MV-4-11 (cell line): ENCODE measurements around the gene ICAM5.
A peak's percentile ranks its signal among the peaks of the same experiment; 100 is the strongest.

ENCODE experiments used
- DNase-seq: peaks from one replicate; lab custom pipeline; 2025; lab: John Stamatoyannopoulos, UW

The ICAM5 gene

GRCh38 chr19:10291554-10292205, 1.9 kb downstream of the ICAM5 start:
- no peak for DNase-seq

- DNase-seq = peak; percentile 65
Observed at GRCh38 chr19:10292206-10292788, 2.5 kb downstream of the ICAM5 start.

GRCh38 chr19:10292789-10293636, 3.3 kb downstream of the ICAM5 start:
- peak; percentile 26 for DNase-seq

DNA sequence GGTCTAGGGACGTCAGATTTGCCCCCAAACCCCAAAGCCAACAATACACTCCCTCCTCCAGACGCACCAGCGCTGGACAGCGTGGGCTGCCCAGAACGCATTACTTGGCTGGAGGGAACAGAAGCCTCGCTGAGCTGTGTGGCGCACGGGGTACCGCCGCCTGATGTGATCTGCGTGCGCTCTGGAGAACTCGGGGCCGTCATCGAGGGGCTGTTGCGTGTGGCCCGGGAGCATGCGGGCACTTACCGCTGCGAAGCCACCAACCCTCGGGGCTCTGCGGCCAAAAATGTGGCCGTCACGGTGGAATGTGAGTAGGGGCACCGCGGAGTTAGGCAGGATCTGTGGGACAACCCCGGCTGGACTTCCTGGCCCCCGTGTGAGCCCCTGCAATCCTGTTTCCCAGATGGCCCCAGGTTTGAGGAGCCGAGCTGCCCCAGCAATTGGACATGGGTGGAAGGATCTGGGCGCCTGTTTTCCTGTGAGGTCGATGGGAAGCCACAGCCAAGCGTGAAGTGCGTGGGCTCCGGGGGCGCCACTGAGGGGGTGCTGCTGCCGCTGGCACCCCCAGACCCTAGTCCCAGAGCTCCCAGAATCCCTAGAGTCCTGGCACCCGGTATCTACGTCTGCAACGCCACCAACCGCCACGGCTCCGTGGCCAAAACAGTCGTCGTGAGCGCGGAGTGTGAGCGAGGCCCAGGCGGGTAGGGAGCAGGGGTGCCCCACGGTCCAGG, 4.0 kb downstream of the ICAM5 start:
- DNase-seq = no peak

DNA sequence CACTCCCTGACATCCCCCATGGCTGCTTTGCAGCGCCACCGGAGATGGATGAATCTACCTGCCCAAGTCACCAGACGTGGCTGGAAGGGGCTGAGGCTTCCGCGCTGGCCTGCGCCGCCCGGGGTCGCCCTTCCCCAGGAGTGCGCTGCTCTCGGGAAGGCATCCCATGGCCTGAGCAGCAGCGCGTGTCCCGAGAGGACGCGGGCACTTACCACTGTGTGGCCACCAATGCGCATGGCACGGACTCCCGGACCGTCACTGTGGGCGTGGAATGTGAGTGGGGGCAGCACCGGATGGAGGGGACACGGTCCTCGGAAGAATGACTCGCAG, 4.6 kb downstream of the ICAM5 start:
- no peak for DNase-seq

DNA sequence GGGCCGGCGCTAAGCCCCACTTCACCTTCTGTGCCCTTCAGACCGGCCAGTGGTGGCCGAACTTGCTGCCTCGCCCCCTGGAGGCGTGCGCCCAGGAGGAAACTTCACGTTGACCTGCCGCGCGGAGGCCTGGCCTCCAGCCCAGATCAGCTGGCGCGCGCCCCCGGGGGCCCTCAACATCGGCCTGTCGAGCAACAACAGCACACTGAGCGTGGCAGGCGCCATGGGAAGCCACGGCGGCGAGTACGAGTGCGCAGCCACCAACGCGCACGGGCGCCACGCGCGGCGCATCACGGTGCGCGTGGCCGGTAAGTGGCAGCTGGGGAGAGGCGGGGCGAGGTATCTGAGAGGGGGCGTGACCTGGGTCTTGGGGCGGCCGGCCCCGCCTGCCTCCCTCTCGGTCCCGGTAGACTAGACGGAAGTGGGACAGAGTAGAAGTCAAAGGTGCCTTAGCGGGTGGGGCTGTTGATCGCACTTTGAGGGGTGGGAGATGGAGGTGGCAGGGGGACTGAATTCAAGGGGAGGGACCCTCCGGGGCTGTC, 5.6 kb downstream of the ICAM5 start:
- DNase-seq = peak; percentile 58

- DNase-seq = no peak
Observed at GRCh38 chr19:10295847-10296591, 6.3 kb downstream of the ICAM5 start.

DNA sequence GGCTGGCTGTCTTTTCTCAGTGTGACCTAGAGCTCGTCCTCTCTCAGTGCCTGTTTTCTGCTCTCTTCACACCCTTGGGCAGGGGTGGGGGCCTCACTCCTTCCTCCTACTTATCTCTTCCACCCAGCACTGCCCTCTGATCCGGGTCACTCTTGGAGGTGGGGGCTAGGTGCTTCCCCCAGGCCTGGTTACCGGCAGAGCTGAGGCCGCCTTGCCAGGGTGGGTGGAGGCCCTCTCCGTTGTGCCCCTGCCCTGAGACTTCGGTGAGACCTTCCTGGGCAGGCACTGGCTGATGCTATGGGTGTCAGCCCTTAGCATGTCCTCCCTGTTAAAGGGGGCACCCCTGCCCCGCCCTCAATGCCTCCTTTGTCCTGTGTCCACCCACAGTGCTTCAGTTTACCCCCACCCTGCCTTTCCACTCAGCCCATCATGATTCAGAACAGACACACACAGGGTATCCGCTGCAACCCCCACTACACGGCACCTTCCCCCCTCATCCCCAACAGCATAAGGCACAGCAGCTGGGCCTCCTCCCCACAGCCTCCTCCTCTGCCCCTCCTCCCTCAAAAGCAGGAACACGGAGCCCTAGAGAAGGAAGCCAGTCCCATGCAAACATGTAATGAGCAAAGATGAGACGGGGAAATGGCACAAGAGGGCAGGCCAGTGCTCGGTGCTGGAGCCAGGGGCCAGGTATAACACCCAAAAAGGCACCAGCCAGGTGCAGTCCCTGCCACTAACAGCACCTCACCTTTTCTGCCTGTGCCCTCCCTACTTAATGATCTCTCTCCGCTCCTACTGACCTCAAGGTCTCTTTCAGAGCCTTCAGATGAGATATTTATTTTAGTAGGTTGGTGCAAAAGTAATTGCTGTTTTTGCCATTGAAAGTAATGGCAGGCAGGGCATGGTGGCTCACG, 10.1 kb downstream of the ICAM5 start:
- DNase-seq = peak; percentile 57

- DNase-seq = peak; percentile 85
Observed at GRCh38 chr19:10305139-10305806, 15.5 kb downstream of the ICAM5 start.

GRCh38 chr19:10306327-10306726, 16.6 kb downstream of the ICAM5 start:
- no peak for DNase-seq

DNA sequence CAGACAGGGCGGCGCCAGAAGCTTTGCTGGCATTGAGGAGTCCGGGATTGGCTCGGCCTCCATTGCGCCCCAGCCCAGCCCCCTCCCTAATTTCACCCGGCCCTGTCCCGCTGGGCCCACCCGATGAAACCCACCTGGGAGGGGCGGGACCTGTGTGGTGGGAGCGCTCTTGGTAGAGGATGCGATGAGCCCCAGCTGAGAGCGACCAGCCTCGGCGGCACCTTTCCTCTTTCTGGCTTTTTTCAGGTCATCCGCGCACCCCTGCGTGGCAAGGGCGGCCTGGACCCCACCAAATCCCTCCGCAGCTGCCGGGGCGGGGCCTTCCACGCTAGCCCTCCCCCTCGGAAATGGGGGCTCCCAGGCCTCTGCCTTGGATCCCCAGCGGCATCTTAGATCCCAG, 19.7 kb downstream of the ICAM5 start, which contains the start of gene ZGLP1:
TSS of gene ZGLP1 (minus strand) at position 393 of the 400 bp plus-strand sequence.
- DNase-seq = no peak

DNA sequence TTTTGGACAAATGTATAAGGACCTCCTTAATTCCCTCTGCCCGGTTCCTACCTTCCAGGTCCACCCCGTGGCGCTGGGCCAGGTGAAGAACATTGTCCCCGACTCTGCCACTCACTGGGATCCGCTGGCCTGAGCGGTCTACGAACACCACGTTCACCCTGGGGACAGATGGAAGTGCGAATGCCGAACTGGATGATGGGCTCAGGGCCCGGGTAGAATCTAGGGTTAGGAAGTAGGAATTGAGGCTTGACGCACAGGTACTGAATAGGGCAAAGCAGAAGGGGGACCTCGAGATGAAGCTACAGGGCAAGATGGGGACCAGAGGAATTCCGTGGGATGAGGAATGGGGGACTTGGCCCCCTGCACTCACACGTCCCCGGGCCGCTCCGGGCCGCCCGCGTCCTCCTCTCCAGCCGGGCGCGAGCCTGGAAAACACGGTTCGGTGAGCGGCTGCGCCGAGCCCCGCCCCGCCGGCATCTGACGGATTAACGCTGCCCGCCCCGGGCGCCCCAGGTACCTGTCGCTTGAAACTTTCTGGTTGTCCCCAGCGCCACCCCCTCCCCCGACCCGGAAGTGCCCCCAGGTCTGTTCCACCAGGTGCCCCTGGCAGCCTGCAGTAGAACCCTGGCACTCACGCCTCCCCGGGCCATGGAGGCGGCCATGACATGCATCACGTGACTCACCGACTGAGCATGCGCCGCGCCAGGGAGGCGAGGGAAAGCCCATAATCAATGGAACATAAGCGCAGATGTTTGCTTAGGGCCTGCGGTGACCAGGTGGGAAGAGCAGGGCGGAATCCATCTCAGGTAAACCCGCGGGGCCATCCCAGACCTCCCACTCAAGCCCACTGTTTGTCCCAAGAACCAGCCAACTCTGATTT, 25.8 kb downstream of the ICAM5 start, which contains the start of gene FDX2:
TSS of gene FDX2 (minus strand) at position 681 of the 880 bp plus-strand sequence. CDS start at position 662, 19 bp downstream.
- DNase-seq = peak; percentile 82

DNA sequence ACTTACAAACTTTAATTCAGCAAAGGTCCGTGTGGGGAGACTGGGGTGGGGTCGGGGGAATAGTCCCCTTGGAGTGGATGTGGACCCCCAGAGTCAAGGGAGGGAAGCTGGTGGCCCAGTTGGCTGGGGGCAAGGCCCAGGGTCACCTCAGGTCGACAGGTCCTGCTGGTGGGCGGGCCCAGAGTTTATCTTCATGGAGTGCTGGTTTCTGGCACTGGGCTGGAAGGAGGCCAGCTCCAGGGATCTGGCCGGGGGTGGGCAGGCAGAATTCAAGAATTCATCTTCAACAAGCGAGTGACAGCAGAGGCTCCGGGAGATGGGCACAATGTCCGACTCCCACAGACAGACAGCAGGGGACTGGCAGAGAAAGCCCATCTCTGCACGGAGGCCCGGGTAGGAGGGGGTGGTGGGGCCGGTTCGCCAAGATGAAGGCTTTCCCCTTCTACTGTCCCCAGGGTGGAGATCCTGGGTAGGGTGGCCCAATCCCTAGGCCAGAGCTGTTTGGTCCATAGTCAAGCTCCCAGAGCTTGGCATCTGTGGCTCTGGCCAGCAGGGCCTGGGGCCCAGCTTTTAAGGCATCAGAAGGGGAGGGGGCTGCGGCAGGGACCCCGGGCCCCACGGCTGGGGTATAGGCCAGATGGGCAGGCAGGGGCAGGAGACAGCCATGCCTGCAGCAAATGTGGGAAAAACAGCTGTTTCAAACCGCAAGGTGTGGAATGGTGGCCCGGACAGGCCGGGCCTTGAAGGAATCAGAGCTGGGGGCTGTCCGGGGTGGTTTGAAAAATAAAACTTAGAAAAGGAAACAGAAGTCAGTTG, 26.7 kb downstream of the ICAM5 start:
- no peak for DNase-seq

- DNase-seq = no peak
Observed at GRCh38 chr19:10317045-10317856, 27.5 kb downstream of the ICAM5 start.

- no peak for DNase-seq
Observed at GRCh38 chr19:10317857-10318462, 28.2 kb downstream of the ICAM5 start.
